Measurements from ENCODE around the gene GTPBP3. TPM values are rescaled to one million over a fixed set of nuclear protein-coding genes. Genes with fewer than 3 reads are reported as not detected.

The GTPBP3 gene
- total and polyA plus RNA-seq, 2 of the 13 experiments (the other 11 are each of a cell fraction or from before 2014, with no cell fraction given), result 17.5 to 30.0 TPM

GRCh38 chr19:17340302-17340870 is 3.0 kb downstream of the GTPBP3 start (continued):
- TF ChIP-seq ZFP91 (CRISPR knock-in tag; IDR thresholded peaks at IDR 0.05; ENCODE audit: borderline replicate concordance) (no peak), HNF1B (CRISPR knock-in tag; IDR thresholded peaks at IDR 0.05) (no peak), ZBTB26 (CRISPR knock-in tag; IDR thresholded peaks at IDR 0.05; ENCODE audit: borderline replicate concordance) (0 out of 2 replicates have a peak, but pooled peaks have one; percentile 3), POLR2AphosphoS5 (IDR thresholded peaks at IDR 0.05; ENCODE audit: low read depth, low read length) (no peak), ZBTB10 (CRISPR knock-in tag; IDR thresholded peaks at IDR 0.05; ENCODE audit: borderline replicate concordance) (no peak), ZNF788 (CRISPR knock-in tag; IDR thresholded peaks at IDR 0.05; ENCODE audit: borderline replicate concordance) (peak; percentile 6; the same call in 1 of the 2 replicates), ZSCAN21 (CRISPR knock-in tag; IDR thresholded peaks at IDR 0.05; ENCODE audit: borderline replicate concordance) (0 out of 2 replicates have a peak, but pooled peaks have one; percentile 52), NR2F6 (IDR thresholded peaks at IDR 0.05) (no peak), NR2F6 (CRISPR knock-in tag; IDR thresholded peaks at IDR 0.05) (no peak), YEATS2 (CRISPR knock-in tag; IDR thresholded peaks at IDR 0.05; ENCODE audit: borderline replicate concordance) (no peak), TGIF2 (CRISPR knock-in tag; IDR thresholded peaks at IDR 0.05) (no peak), YEATS4 (CRISPR knock-in tag; IDR thresholded peaks at IDR 0.05; ENCODE audit: borderline replicate concordance) (no peak), KDM1A (CRISPR knock-in tag; IDR thresholded peaks at IDR 0.05) (no peak), MXD4 (CRISPR knock-in tag; IDR thresholded peaks at IDR 0.05) (no peak), ZFP82 (CRISPR knock-in tag; IDR thresholded peaks at IDR 0.05; ENCODE audit: borderline replicate concordance) (no peak), MYNN (CRISPR knock-in tag; IDR thresholded peaks at IDR 0.05; ENCODE audit: low read depth) (no peak), TMF1 (CRISPR knock-in tag; IDR thresholded peaks at IDR 0.05; ENCODE audit: low read depth) (no peak), SALL1 (CRISPR knock-in tag; IDR thresholded peaks at IDR 0.05) (0 out of 2 replicates have a peak, but pooled peaks have one; percentile 4), FOXM1 (CRISPR knock-in tag; IDR thresholded peaks at IDR 0.05) (no peak), TEAD3 (CRISPR knock-in tag; optimal IDR thresholded peaks at IDR 0.05; ENCODE audit: borderline replicate concordance) (no peak), USF2 (IDR thresholded peaks at IDR 0.05; ENCODE audit: low read depth, low read length) (no peak), USF2 (CRISPR knock-in tag; IDR thresholded peaks at IDR 0.05; ENCODE audit: borderline replicate concordance) (no peak)
